HepG2 (cell line): Measurements from ENCODE around the gene CMTM4. TPM values are rescaled to one million over a fixed set of nuclear protein-coding genes. Genes with fewer than 3 reads are reported as not detected.
A peak's percentile ranks its signal among the peaks of the same experiment; 100 is the strongest.

Experiments used
- ATAC-seq: fragments of 200-7000 bp; cut with Tn5 transposase; 3 replicates; pipeline ENCODE4 v1.9.1; 2020; ENCODE audit warnings: mild to moderate bottlenecking, moderate library complexity
- BruUV-seq: library from RNA; stranded (reverse); fragments of 400-500 nt; replicated peaks from 2 replicates; lab custom pipeline; 2021; lab: Mats Ljungman, UMichigan
- CTCF ChIA-PET: fragments of 300-600 bp; formaldehyde crosslinking; extraction: SDS; loops from one replicate; lab custom pipeline; 2021; ENCODE audit warnings: low total read pairs, inconsistent platforms, low intra/inter-chr PET ratio; lab: Yijun Ruan, JAX
- POLR2A ChIA-PET: fragments of 350-600 bp; sonication (Branson Sonifier 250); formaldehyde crosslinking; loops from one replicate; lab custom pipeline; 2020; ENCODE audit warnings: antibody characterized with exemption, inconsistent platforms; lab: Yijun Ruan, JAX
- DNase-seq: peaks from one replicate; pipeline ENCODE4 v3.0.0-alpha.2; 2015; ENCODE audit warnings: low spot score
- FAIRE-seq: peaks from 3 replicates; lab custom pipeline; 2011; peaks lifted over from hg19 to GRCh38; lab: Jason Lieb, UNC
- H2AFZ ChIP-seq: one replicate; pipeline ENCODE4 v1.6.1; 2011; ENCODE audit warnings: low read length, inconsistent platforms
- H3K27ac ChIP-seq: fragments of 300-600 bp; 3 replicates; pipeline ENCODE4 v1.8.0; 2011; ENCODE audit warnings: mixed run types, mild to moderate bottlenecking, mixed read lengths, low read length, inconsistent platforms; ENCODE audit not compliant: insufficient read depth; ENCODE audit errors: extremely low read length
- H3K27me3 ChIP-seq, 2 experiments: fragments of 200-600 bp in 1 of 2; 2 replicates in 1 of 2; 3 replicates in 1 of 2; pipeline versions ENCODE4 v1.6.0 to v1.8.0; 2011; ENCODE audit warnings: low read length in 2 of 2, mild to moderate bottlenecking in 2 of 2, moderate library complexity in 2 of 2, inconsistent platforms in 1 of 2; ENCODE audit not compliant: insufficient read depth in 2 of 2, control insufficient read depth in 1 of 2
- H3K36me3 ChIP-seq, 2 experiments: fragments of 200-600 bp in 1 of 2; replicated peaks in 1 of 2; 2 replicates in 1 of 2; 3 replicates in 1 of 2; pipeline versions ENCODE4 v1.5.1 to v1.8.0; 2011; ENCODE audit warnings: low read length in 2 of 2, inconsistent platforms in 1 of 2; ENCODE audit not compliant: insufficient read depth in 2 of 2, control insufficient read depth in 1 of 2
- H3K4me1 ChIP-seq: 2 replicates; pipeline ENCODE4 v1.5.1; 2012; ENCODE audit warnings: low read length, inconsistent platforms; ENCODE audit not compliant: insufficient read depth
- H3K4me2 ChIP-seq: 2 replicates; pipeline ENCODE4 v1.6.0; 2011; ENCODE audit warnings: low read depth, low read length, inconsistent platforms
- H3K4me3 ChIP-seq, 3 experiments: fragments of 200-600 bp in 1 of 3; sonication (generic), shearing (Covaris generic) in 1 of 3; replicated peaks in 1 of 3; 2 replicates each; pipeline ENCODE4 v1.5.1; 2011 to 2016; ENCODE audit warnings: low read length in 3 of 3, inconsistent platforms in 2 of 3, low read depth in 2 of 3, mild to moderate bottlenecking in 2 of 3, control low read depth in 1 of 3, mixed read lengths in 1 of 3; ENCODE audit not compliant: insufficient read depth in 1 of 3
- H3K79me2 ChIP-seq: one replicate; pipeline ENCODE4 v1.6.1; 2011; ENCODE audit warnings: low read length, inconsistent platforms; ENCODE audit not compliant: insufficient read depth
- H3K9ac ChIP-seq: 2 replicates; pipeline ENCODE4 v1.6.0; 2011; ENCODE audit warnings: mild to moderate bottlenecking, low read depth, low read length, inconsistent platforms; ENCODE audit not compliant: insufficient read depth
- H3K9me3 ChIP-seq: 2 replicates; pipeline ENCODE4 v1.5.1; 2012; ENCODE audit warnings: mild to moderate bottlenecking, low read length
- H4K20me1 ChIP-seq: 2 replicates; pipeline ENCODE4 v1.6.0; 2011; ENCODE audit warnings: inconsistent platforms, mild to moderate bottlenecking, low read length, moderate library complexity; ENCODE audit not compliant: insufficient read depth
- GPBP1L1 ChIP-seq: sonication (generic); formaldehyde crosslinking; IDR thresholded peaks from 2 replicates; pipeline ENCODE4 v1.5.0; 2020; ENCODE audit warnings: mild to moderate bottlenecking, missing genetic modification reagents
- IKZF5 ChIP-seq: IDR thresholded peaks from 2 replicates; pipeline ENCODE4 v1.6.1; 2018; ENCODE audit warnings: missing genetic modification reagents, mild to moderate bottlenecking, missing compliant biosample characterization
- NKX3-1 ChIP-seq: sonication (generic); formaldehyde crosslinking; IDR thresholded peaks from 2 replicates; pipeline ENCODE4 v1.5.0; 2020; ENCODE audit warnings: missing genetic modification reagents
- NR2F1 ChIP-seq, 2 experiments: fragments of 450-650 bp in 1 of 2; formaldehyde crosslinking in 1 of 2; IDR thresholded peaks; 2 replicates each; pipeline versions ENCODE4 v1.5.0 to v1.6.1; 2016 to 2020; ENCODE audit warnings: mild to moderate bottlenecking in 1 of 2, missing compliant biosample characterization in 1 of 2, missing genetic modification reagents in 1 of 2, moderate library complexity in 1 of 2
- PHB2 ChIP-seq: fragments of 450-650 bp; IDR thresholded peaks from 2 replicates; pipeline ENCODE4 v1.6.1; 2018; ENCODE audit not compliant: partially characterized antibody
- ZNF160 ChIP-seq: sonication (generic); formaldehyde crosslinking; IDR thresholded peaks from 2 replicates; pipeline ENCODE4 v1.8.0; 2022; ENCODE audit warnings: mild to moderate bottlenecking, inconsistent platforms, missing genetic modification reagents
- ZNF558 ChIP-seq: sonication (generic); formaldehyde crosslinking; IDR thresholded peaks from 2 replicates; pipeline ENCODE4 v1.9.0; 2022; ENCODE audit warnings: mild to moderate bottlenecking, missing genetic modification reagents, borderline replicate concordance
- ZNF891 ChIP-seq: sonication (generic); formaldehyde crosslinking; IDR thresholded peaks from 2 replicates; pipeline ENCODE4 v1.5.0; 2020; ENCODE audit warnings: mild to moderate bottlenecking, missing genetic modification reagents
- WGBS: methylation state at CpG from one replicate; pipeline ENCODE4 v1.1.6; 2017; ENCODE audit warnings: low lambda C conversion rate; 5-methylcytosine and 5-hydroxymethylcytosine counted together
- in situ Hi-C: cut with HindIII; loops from 2 replicates; pipeline ENCODE4 v1.10.0; 2017; ENCODE audit warnings: low pct_unique_long_range_greater_than_20kb; ENCODE audit not compliant: extremely low pct_ligation_motif_present
- intact Hi-C: fragments of 100-400 bp; cut with micrococcal nuclease; formaldehyde crosslinking; loops from one replicate; pipeline ENCODE4 v1.10.0; 2022; ENCODE audit not compliant: unreplicated experiment
- polyA plus RNA-seq, 8 experiments: library from polyadenylated mRNA; depleted of rRNA in 3 of 8; stranded (reverse) in 7 of 8; unstranded in 1 of 8; fragments of >200 nt; fragmentation: Illumina TruSeq in 4 of 8; extraction: Trizol in 4 of 8; gene quantifications; 2 replicates each; pipeline versions ENCODE4 v1.2.1 to v1.2.3, GENCODE V29; 2011 to 2016; ENCODE audit warnings: low read depth in 4 of 8, missing spikeins in 1 of 8, mixed read lengths in 1 of 8; ENCODE audit not compliant: insufficient read depth in 1 of 8
- total RNA-seq, 5 experiments: library from RNA; depleted of rRNA; stranded (reverse); fragments of >200 nt; fragmentation: Illumina TruSeq; extraction: Trizol; gene quantifications; 2 replicates each; pipeline ENCODE4 v1.2.3, GENCODE V29; 2016; ENCODE audit warnings: low read depth in 1 of 5
- TF ChIP-seq, protein P1 (sequence below): sonication (generic); formaldehyde crosslinking; IDR thresholded peaks from 2 replicates; pipeline ENCODE4 v1.8.0; 2022; ENCODE audit warnings: mild to moderate bottlenecking, missing genetic modification reagents, moderate library complexity
- TF ChIP-seq, protein P2 (sequence below): sonication (generic); formaldehyde crosslinking; IDR thresholded peaks from 2 replicates; pipeline ENCODE4 v1.4.0; 2020; ENCODE audit warnings: mild to moderate bottlenecking, missing genetic modification reagents

The CMTM4 gene
- total and polyA plus RNA-seq, 2 of the 13 experiments (the other 11 are each of a cell fraction or from before 2014, with no cell fraction given) = 32.0 to 36.3 TPM

DNA sequence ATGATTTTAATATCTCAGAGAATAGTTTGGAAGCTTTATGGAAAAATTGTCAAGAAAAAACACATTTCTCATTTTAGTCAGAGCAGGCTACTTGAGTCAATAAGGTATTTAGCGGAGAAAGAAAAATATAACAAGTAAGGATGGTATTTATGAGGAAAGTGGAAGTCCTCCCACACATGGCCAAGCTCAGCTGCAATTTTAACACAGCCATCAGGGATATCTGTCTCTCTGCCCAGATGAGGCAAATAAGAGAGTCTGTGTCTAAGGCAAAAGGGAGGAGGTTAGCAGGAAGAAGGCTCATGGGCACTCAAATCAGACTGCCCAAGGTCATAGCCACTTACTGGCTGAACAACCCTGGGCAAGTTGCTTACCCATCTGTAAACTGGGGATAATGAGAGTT is 122.5 kb downstream of the CMTM4 start:
- intact Hi-C loops = no loop called here
- Histone ChIP-seq H3K79me2 (no peaks in the 10 kb centered on the region), H3K4me1 (no peaks in the 10 kb centered on the region), H3K4me2 (no peak overlapping the region), H3K36me3 (no peaks in the 10 kb centered on the region)
- FAIRE-seq = no peak
- POLR2A ChIA-PET = no interaction called here
- in situ Hi-C loops = no loop called here
- TF ChIP-seq, protein P1, sequence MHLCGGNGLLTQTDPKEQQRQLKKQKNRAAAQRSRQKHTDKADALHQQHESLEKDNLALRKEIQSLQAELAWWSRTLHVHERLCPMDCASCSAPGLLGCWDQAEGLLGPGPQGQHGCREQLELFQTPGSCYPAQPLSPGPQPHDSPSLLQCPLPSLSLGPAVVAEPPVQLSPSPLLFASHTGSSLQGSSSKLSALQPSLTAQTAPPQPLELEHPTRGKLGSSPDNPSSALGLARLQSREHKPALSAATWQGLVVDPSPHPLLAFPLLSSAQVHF (CRISPR knock-in tag) = no peak
- TF ChIP-seq, protein P2, sequence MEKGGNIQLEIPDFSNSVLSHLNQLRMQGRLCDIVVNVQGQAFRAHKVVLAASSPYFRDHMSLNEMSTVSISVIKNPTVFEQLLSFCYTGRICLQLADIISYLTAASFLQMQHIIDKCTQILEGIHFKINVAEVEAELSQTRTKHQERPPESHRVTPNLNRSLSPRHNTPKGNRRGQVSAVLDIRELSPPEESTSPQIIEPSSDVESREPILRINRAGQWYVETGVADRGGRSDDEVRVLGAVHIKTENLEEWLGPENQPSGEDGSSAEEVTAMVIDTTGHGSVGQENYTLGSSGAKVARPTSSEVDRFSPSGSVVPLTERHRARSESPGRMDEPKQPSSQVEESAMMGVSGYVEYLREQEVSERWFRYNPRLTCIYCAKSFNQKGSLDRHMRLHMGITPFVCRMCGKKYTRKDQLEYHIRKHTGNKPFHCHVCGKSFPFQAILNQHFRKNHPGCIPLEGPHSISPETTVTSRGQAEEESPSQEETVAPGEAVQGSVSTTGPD (CRISPR knock-in tag) = no peak
- TF ChIP-seq NKX3-1 (CRISPR knock-in tag) (no peak), IKZF5 (CRISPR knock-in tag) (no peak)
- TF ChIP-seq, all 625 proteins: peak for 0
- H2AFZ ChIP-seq = no peak overlapping the region
- no peak overlapping the region for H3K27ac ChIP-seq
- H4K20me1 ChIP-seq = no peaks in the 10 kb centered on the region
- DNase-seq (no peak), ATAC-seq (no peak)
- CTCF ChIA-PET = no interaction called here
- H3K27me3 ChIP-seq = peaks cover 0 to 14% of the 10 kb centered on the region in 2 experiments; a peak in 2 of 5 replicates
- WGBS = 85% methylated on average over 1 of the region's 1 CpG
- no peak overlapping the region for H3K9ac ChIP-seq
- BruUV-seq = no TSS peak
- no peak overlapping the region for H3K4me3 ChIP-seq
- no peaks in the 10 kb centered on the region for H3K9me3 ChIP-seq

GRCh38 chr16:66572356-66572755 is 124.2 kb downstream of the CMTM4 start:
- BruUV-seq = no TSS peak
- intact Hi-C loops = no loop called here
- H3K27me3 ChIP-seq = peaks cover 0 to 5% of the 10 kb centered on the region in 2 experiments; a peak in 1 of 5 replicates
- 52% methylated on average over 2 of the region's 2 CpGs for WGBS
- no peak overlapping the region for H3K27ac ChIP-seq
- no peaks in the 10 kb centered on the region for H3K36me3 ChIP-seq
- H4K20me1 ChIP-seq = no peaks in the 10 kb centered on the region
- ChIA-PET POLR2A (no interaction called here), CTCF (no interaction called here)
- H3K4me1 ChIP-seq = no peaks in the 10 kb centered on the region
- no peak overlapping the region for H3K4me3 ChIP-seq
- in situ Hi-C loops = no loop called here
- TF ChIP-seq ZNF558 (CRISPR knock-in tag) (no peak), PHB2 (no peak), ZNF160 (CRISPR knock-in tag) (no peak), ZNF891 (CRISPR knock-in tag) (no peak), GPBP1L1 (CRISPR knock-in tag) (no peak), NR2F1 (CRISPR knock-in tag; IDR thresholded peaks at IDR 0.05) (no peak)
- H3K9ac ChIP-seq = no peak overlapping the region
- ATAC-seq = peak; percentile 29; the same call in 2 of the 3 replicates
- no peak for FAIRE-seq
- no peak overlapping the region for H3K4me2 ChIP-seq
- no peaks in the 10 kb centered on the region for H3K9me3 ChIP-seq
- H3K79me2 ChIP-seq = no peaks in the 10 kb centered on the region
- H2AFZ ChIP-seq = no peak overlapping the region
- DNase-seq = no peak
